ENCODE data around the gene KARS1. TPM values are rescaled to one million over a fixed set of nuclear protein-coding genes. Genes with fewer than 3 reads are reported as not detected.

The KARS1 gene
- total and polyA plus RNA-seq, 4 donors, result 74.8 to 107 (median 99.9) TPM

GRCh38 chr16:75620326-75621169, 26.9 kb downstream of the KARS1 start:
- TF ChIP-seq CTCF (IDR thresholded peaks at IDR 0.05; ENCODE audit: control extremely low read depth, extremely low read depth), result no peak
- Histone ChIP-seq H3K27me3 (ENCODE audit: control insufficient read depth in 3 of 3, insufficient read depth in 3 of 3, low read length in 2 of 3) (no peaks in the 10 kb centered on the region), H3K4me1 (ENCODE audit: control insufficient read depth in 5 of 5, insufficient read depth in 5 of 5, low read length in 5 of 5) (peaks cover 4 to 8% (median 6%) of the 10 kb centered on the region in 5 donors), H3K9me3 (ENCODE audit: control insufficient read depth in 4 of 4, insufficient read depth in 3 of 4, low read length in 3 of 4) (no peaks in the 10 kb centered on the region), H3K9ac (ENCODE audit: insufficient read depth in 1 of 2, low read length in 2 of 2) (no peak overlapping the region), H3K4me3 (no peak overlapping the region), H3K27ac (ENCODE audit: low read depth in 1 of 2, low read length in 1 of 2) (no peak overlapping the region), H3K36me3 (ENCODE audit: control insufficient read depth in 4 of 4, insufficient read depth in 4 of 4, low read length in 4 of 4) (peaks cover 2 to 16% (median 10%) of the 10 kb centered on the region in 4 donors)
- ATAC-seq (ENCODE audit: insufficient read depth, low FRiP score) (no peak), DNase-seq (no peak)
- 80 to 82% methylated on average over 20 of the region's 20 CpGs for WGBS, 2 donors

- Histone ChIP-seq H3K9me3 (ENCODE audit: control insufficient read depth in 4 of 4, insufficient read depth in 3 of 4, low read length in 3 of 4) (no peaks in the 10 kb centered on the region), H3K4me1 (ENCODE audit: control insufficient read depth in 5 of 5, insufficient read depth in 5 of 5, low read length in 5 of 5) (peaks cover 4 to 8% (median 6%) of the 10 kb centered on the region in 5 donors), H3K36me3 (ENCODE audit: control insufficient read depth in 4 of 4, insufficient read depth in 4 of 4, low read length in 4 of 4) (peaks cover 4 to 16% (median 11%) of the 10 kb centered on the region in 4 donors), H3K27me3 (ENCODE audit: control insufficient read depth in 3 of 3, insufficient read depth in 3 of 3, low read length in 2 of 3) (no peaks in the 10 kb centered on the region), H3K9ac (ENCODE audit: insufficient read depth in 1 of 2, low read length in 2 of 2) (no peak overlapping the region), H3K27ac (ENCODE audit: low read depth in 1 of 2, low read length in 1 of 2) (no peak overlapping the region), H3K4me3 (no peak overlapping the region)
- DNase-seq, result no peak
- no peak for ATAC-seq (ENCODE audit: insufficient read depth, low FRiP score)
- TF ChIP-seq CTCF (IDR thresholded peaks at IDR 0.05; ENCODE audit: control extremely low read depth, extremely low read depth), result no peak
- WGBS, 2 donors, result 97 to 98% methylated on average over 2 of the region's 2 CpGs
Measured at GRCh38 chr16:75618780-75619179, 28.7 kb downstream of the KARS1 start.

- peaks cover 4 to 26% (median 18%) of the 10 kb centered on the region in 4 donors for H3K36me3 ChIP-seq (ENCODE audit: control insufficient read depth in 4 of 4, insufficient read depth in 4 of 4, low read length in 4 of 4)
- no peak for TF ChIP-seq CTCF (IDR thresholded peaks at IDR 0.05; ENCODE audit: control extremely low read depth, extremely low read depth)
- H3K27me3 ChIP-seq (ENCODE audit: control insufficient read depth in 3 of 3, insufficient read depth in 3 of 3, low read length in 2 of 3), result no peaks in the 10 kb centered on the region
- H3K4me3 ChIP-seq, result no peak overlapping the region
- H3K4me1 ChIP-seq (ENCODE audit: control insufficient read depth in 5 of 5, insufficient read depth in 5 of 5, low read length in 5 of 5), result peaks cover under 1 to 5% (median 2%) of the 10 kb centered on the region in 5 donors
- ATAC-seq (ENCODE audit: insufficient read depth, low FRiP score) (no peak), DNase-seq (no peak)
- no peaks in the 10 kb centered on the region for H3K9me3 ChIP-seq (ENCODE audit: control insufficient read depth in 4 of 4, insufficient read depth in 3 of 4, low read length in 3 of 4)
- 84 to 96% methylated on average over 3 of the region's 3 CpGs for WGBS, 2 donors
- H3K27ac ChIP-seq (ENCODE audit: low read depth in 1 of 2, low read length in 1 of 2), result no peak overlapping the region
- H3K9ac ChIP-seq (ENCODE audit: insufficient read depth in 1 of 2, low read length in 2 of 2), result no peak overlapping the region
Measured at GRCh38 chr16:75617121-75617520, 30.3 kb downstream of the KARS1 start.

Data from lung (tissue), 12 donors.